ENCODE data around the gene TRIM2. TPM values are rescaled to one million over a fixed set of nuclear protein-coding genes. Genes with fewer than 3 reads are reported as not detected.

Gene TRIM2
- total RNA-seq (2021; ENCODE audit: unreplicated experiment) (41.4 TPM), Bru-seq, nascent RNA (percentile 76 among the genes with signal in this experiment), BruChase-seq, experiment 1, labeled RNA remaining after a 6-hour chase (percentile 77 among the genes with signal in this experiment), BruChase-seq, experiment 2, labeled RNA remaining after a 2-hour chase (percentile 68 among the genes with signal in this experiment)
- polyA plus RNA-seq (2012): 18.1 and 23.8 TPM in 2 replicates
- long read RNA-seq, full-length matches to known transcripts: 17 of 61 reads
- long read RNA-seq, partial matches to known transcripts: 17 of 61 reads
- long read RNA-seq, other reads (novel, unspliced or antisense): 27 of 61 reads

- Histone ChIP-seq H4K20me1 (ENCODE audit: insufficient read depth) (no peaks in the 10 kb centered on the region), H3K79me2 (ENCODE audit: insufficient read depth, low read length) (no peaks in the 10 kb centered on the region), H2AFZ (ENCODE audit: low read depth, low read length, poor library complexity, severe bottlenecking) (peak within 1 kb of the TSS; percentile 75), H3K9ac (ENCODE audit: low read length) (peak within 1 kb of the TSS; percentile 72), H3K4me1 (ENCODE audit: control insufficient read depth in 1 of 2, insufficient read depth in 2 of 2, low read length in 2 of 2) (peaks cover 21 to 49% of the 10 kb centered on the region in 2 experiments), H3K9me2 (ENCODE audit: insufficient read depth) (no peaks in the 10 kb centered on the region), H3K27me3 (ENCODE audit: insufficient read depth, low read length) (no peaks in the 10 kb centered on the region), H3K4me2 (ENCODE audit: low read length) (peak within 1 kb of the TSS; percentile 97), H3K9me3 (ENCODE audit: control insufficient read depth in 1 of 2, insufficient read depth in 1 of 2, low read depth in 1 of 2, low read length in 2 of 2) (no peaks in the 10 kb centered on the region), H3K36me3 (ENCODE audit: control insufficient read depth in 1 of 2, insufficient read depth in 2 of 2, low read length in 2 of 2) (no peaks in the 10 kb centered on the region), H3K27ac (ENCODE audit: low read depth, low read length) (peak within 1 kb of the TSS; percentile 86), H3K4me3 (replicated peaks in 1 of 2; ENCODE audit: low read depth in 1 of 2, low read length in 2 of 2) (peak within 1 kb of the TSS; percentile 64 to 69)
- ChIA-PET POLR2A (interaction anchor here (0.6 to 1.9 kb wide), 11 partner anchors 9 to 138 kb away, joined by 3 to 8 read pairs (median 4); no protein-coding TSS in a partner anchor), RAD21 (ENCODE audit: low non-redundant PET in 1 of 2, low total read pairs in 2 of 2, uncharacterized antibody in 2 of 2, unreplicated experiment in 2 of 2) (interaction anchor here (0.6 to 1.3 kb wide), 2 partner anchors 30 to 52 kb away, joined by 3 to 4 read pairs; no protein-coding TSS in a partner anchor), CTCF (interaction anchor here (0.8 to 3.0 kb wide), 8 partner anchors 11 to 439 kb away, joined by 3 to 15 read pairs (median 3); no protein-coding TSS in a partner anchor)
- no TSS peak for BruUV-seq (replicated peaks)
- DNase-seq (ENCODE audit: low read depth, low spot score) (peak; percentile 86), ATAC-seq (peak; percentile 73)
- intact Hi-C loops (cut with micrococcal nuclease): loop anchor here (2.0 kb wide), 2 partner anchors 51 to 61 kb away; no protein-coding TSS in a partner anchor
- TF ChIP-seq TCF7L2 (IDR thresholded peaks at IDR 0.05; ENCODE audit: borderline replicate concordance, extremely low read depth, insufficient read depth, insufficient read length) (no peak), YY1 (IDR thresholded peaks at IDR 0.05; ENCODE audit: extremely low read depth, insufficient replicate concordance, low read depth, low read length) (peak; percentile 75), FOSL1 (IDR thresholded peaks at IDR 0.05; ENCODE audit: low read depth) (no peak), EGR1 (IDR thresholded peaks at IDR 0.05; ENCODE audit: low read depth) (no peak), SIN3A (IDR thresholded peaks at IDR 0.05; ENCODE audit: low read depth) (no peak), ZFX (IDR thresholded peaks at IDR 0.05) (no peak), EZH2phosphoT487 (IDR thresholded peaks at IDR 0.05; ENCODE audit: borderline replicate concordance) (no peak), SRF (IDR thresholded peaks at IDR 0.05; ENCODE audit: low read depth) (no peak), POLR2A (IDR thresholded peaks at IDR 0.05; ENCODE audit: borderline replicate concordance, extremely low read depth, insufficient read depth, insufficient read length) (peak; percentile 82), POLR2AphosphoS5 (IDR thresholded peaks at IDR 0.05; ENCODE audit: low read depth, low read length) (peak; percentile 93)
These were observed at the start of gene TRIM2 for GRCh38 chr4:153204247-153204671. TSS of gene TRIM2 (plus strand) at chr4:153204443. CDS start at chr4:153204531, 88 bp downstream.

Data from HCT116 (cell line).